NCI-H1930 (cell line): Measurements from ENCODE around the gene RET.

Experiments used
- DNase-seq, 2 experiments: peaks; one replicate each; lab custom pipeline; 2025; lab: John Stamatoyannopoulos, UW

The RET gene

DNA sequence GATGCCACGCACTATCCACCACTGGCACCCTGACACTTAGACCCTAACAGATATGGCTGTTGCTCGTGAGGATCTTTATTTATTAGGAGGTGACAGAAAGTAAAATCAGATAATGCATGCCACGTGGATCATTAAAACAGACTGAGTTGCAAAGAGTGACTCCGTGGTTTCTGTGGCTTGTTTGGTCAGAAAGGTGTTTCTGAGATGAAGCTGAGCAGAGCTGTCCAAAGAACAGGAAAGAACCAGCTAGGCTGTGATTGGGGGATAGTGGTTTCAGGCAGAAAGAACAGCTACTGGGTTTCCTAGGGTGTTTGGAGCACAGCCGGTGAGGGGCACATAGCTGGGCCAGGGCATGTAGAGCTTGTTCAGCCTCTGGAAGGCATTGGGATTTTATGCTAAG lies 95.8 kb downstream of the RET start:
- no peak for DNase-seq

DNA sequence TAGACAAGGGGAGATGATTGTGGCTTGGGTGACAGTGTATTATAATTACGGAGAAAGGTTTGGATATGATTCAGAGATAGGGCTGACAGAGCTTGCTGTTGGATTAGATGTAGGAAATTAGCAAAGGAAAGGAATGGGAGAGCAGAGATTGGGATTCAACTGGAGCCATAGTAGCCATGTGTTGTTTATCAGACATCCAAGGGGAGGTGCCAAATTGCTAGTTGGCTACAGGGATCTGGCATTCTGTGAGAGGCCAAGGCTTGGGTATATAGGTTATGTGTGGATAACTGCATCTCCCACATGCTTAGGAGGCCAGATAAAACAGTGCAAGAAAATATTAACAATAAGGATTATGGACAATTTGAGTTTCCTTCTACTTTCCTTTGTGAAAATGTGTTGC lies 96.3 kb downstream of the RET start:
- no peak for DNase-seq

DNA sequence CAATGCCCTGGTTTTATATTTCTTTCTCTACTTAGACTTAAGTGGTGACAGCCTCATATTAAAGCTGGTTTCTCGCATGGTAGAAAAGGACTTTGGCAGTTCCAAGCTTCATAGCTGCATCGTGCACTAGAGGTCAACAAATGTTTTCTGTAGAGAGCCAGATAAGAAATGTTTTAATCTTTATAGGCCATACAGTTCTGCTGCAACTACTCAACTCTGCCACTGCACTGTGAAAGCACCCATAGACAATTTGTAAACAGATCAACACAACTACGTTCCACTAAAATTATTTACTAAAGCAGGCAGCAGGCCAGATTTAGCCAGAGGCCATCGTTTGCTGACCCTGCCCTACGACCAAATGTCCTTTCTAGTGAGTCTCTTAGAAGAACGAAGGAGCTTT lies 98.1 kb downstream of the RET start:
- no peak for DNase-seq

DNA sequence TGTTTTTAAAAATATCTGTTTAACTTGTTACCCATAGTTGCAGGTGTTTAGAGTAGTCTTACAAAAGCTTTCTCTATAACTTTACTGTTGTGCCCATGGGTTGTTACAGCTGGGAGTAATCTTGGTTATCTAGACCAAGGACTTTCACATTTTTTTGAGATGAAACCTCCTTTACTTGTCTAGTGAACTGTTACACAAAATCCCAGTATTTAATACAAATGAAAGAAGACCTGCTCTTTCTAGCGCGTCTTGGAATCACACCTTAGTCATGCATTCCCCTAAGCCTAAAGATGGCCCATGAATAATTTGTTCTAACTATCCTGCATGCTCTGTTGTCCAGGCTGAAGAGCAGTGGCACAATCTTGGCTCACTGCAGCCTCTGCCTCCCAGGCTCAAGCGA lies 99.4 kb downstream of the RET start:
- DNase-seq: no peak

DNA sequence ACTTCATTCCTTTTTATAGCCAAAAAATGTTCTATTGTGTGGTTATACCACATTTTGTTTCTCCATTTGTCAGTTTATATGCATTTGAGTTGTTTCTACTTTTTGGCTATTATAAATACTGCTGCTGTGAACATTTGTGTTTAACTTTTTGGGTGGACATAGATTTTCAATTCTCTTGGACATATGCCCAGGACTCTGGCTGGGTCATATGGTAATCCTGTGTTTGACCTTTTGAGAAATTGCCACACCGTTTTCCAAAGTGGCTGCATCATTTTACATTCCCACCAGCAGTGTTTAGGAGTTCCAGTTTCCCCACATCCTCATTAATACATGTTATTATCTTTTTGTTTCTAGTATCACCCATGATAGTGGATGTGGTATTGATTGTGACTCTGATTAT lies 100.7 kb downstream of the RET start:
- DNase-seq: no peak
